Adrenal gland (tissue), 5 donors: ENCODE data around the gene PDGFB.

Experiments
- CTCF ChIP-seq, 6 experiments: fragments of 450-650 bp in 4 of 6; fragments of 200-600 bp in 2 of 6; sonication (generic) in 1 of 6; IDR thresholded peaks; 1 replicate in 5 of 6; 2 replicates in 1 of 6; pipeline versions ENCODE4 v1.5.1 to v1.8.0; 2016 to 2021; ENCODE audit warnings: antibody characterized with exemption in 6 of 6, mild to moderate bottlenecking in 2 of 6, moderate library complexity in 1 of 6
- POLR2A ChIP-seq, 2 donors: fragments of 450-650 bp; IDR thresholded peaks; one replicate each; pipeline ENCODE4 v1.6.1; 2017; ENCODE audit warnings: antibody characterized with exemption in 2 of 2, mild to moderate bottlenecking in 2 of 2, moderate library complexity in 1 of 2
- donor health status: DM: no; HTN: no; CAD: no.

DNA sequence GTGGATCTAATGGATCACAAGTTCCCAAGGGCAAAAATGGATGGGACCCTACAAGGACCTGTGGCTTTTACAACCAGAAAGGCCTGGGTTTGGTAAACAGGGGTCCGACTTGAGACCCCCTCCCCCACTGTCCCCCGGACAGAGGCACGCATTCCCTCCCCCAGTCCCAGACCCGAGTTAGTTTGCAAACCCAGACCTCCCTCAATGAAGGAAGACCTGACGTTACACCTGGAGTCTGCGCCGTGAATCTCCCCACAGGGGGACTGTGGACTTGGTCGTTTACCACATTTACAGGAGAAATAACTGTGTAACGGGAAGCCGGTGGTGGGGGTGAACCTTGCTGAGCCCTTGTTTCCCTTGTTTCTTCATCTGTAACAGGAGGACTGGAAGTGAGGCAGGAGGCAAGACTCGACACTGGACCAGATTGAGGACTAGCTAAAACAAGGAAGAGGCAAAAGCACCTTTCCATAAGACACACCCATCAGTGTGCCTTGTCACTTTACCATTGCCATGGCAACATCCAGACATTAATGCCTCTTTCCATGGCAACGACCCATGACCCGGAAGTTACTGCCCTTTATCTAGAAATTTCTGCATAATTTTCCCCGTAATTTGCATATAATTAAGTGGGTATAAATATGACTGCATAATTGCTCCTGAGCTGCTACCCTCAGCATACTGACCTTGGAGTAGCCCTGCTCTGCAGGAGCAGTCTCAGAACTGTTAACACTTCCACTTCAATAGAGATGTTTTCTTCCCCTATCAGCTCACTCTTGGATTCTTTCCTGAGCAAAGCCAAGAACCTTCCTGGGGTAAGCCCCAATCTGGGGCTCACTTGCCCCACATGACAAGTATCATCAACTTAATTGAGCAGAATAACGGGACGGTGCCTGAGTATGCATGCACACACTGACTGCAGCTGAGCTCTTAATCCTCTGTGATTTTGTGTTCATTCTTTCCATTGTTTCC lies 25.4 kb downstream of the PDGFB start:
- TF ChIP-seq POLR2A (IDR thresholded peaks at IDR 0.05), result no peak
- TF ChIP-seq CTCF (IDR thresholded peaks at IDR 0.05), result no peak
